Liver (tissue), 9 donors: ENCODE results near the gene CCDC106. TPM values are rescaled to one million over a fixed set of nuclear protein-coding genes. Genes with fewer than 3 reads are reported as not detected.

Source experiments
- DNase-seq: peaks from one replicate; pipeline ENCODE4 v3.0.0-alpha.2; 2017; ENCODE audit warnings: low spot score
- H3K27ac ChIP-seq, 2 donors: one replicate each; pipeline ENCODE4 v1.7.0; 2013; ENCODE audit warnings: inconsistent platforms in 2 of 2, low read length in 2 of 2, control low read depth in 1 of 2, low read depth in 1 of 2, mild to moderate bottlenecking in 1 of 2
- H3K27me3 ChIP-seq, 4 donors: one replicate each; pipeline versions ENCODE4 v1.6.1 to v1.7.0; 2013; ENCODE audit warnings: low read length in 3 of 4, inconsistent platforms in 1 of 4, mild to moderate bottlenecking in 1 of 4, moderate library complexity in 1 of 4; ENCODE audit not compliant: control insufficient read depth in 4 of 4, insufficient read depth in 4 of 4
- H3K36me3 ChIP-seq, 4 donors: one replicate each; pipeline versions ENCODE4 v1.6.1 to v1.7.0; 2013; ENCODE audit warnings: low read length in 3 of 4, mild to moderate bottlenecking in 3 of 4, low read depth in 1 of 4, moderate library complexity in 1 of 4; ENCODE audit not compliant: control insufficient read depth in 4 of 4, insufficient read depth in 3 of 4
- H3K4me1 ChIP-seq, 4 donors: one replicate each; pipeline versions ENCODE4 v1.6.1 to v1.7.0; 2013; ENCODE audit warnings: low read length in 3 of 4, mild to moderate bottlenecking in 3 of 4, moderate library complexity in 1 of 4; ENCODE audit not compliant: control insufficient read depth in 4 of 4, insufficient read depth in 4 of 4
- H3K4me3 ChIP-seq, 3 donors: one replicate each; pipeline versions ENCODE4 v1.6.1 to v1.7.0; 2013; ENCODE audit warnings: low read length in 3 of 3, control low read depth in 1 of 3, low read depth in 1 of 3, mild to moderate bottlenecking in 1 of 3
- H3K9ac ChIP-seq, 2 donors: one replicate each; pipeline ENCODE4 v1.7.0; 2013; ENCODE audit warnings: low read length in 2 of 2, mild to moderate bottlenecking in 2 of 2, moderate library complexity in 2 of 2, control low read depth in 1 of 2, low read depth in 1 of 2
- H3K9me3 ChIP-seq, 4 donors: one replicate each; pipeline versions ENCODE4 v1.6.1 to v1.7.0; 2013; ENCODE audit warnings: low read length in 3 of 4; ENCODE audit not compliant: control insufficient read depth in 4 of 4
- EGR1 ChIP-seq, 2 donors: IDR thresholded peaks; 2 replicates each; pipeline ENCODE4 v1.6.1; 2016 to 2018; ENCODE audit warnings: antibody characterized with exemption in 2 of 2, low read depth in 2 of 2
- FOXA1 ChIP-seq: IDR thresholded peaks from 2 replicates; pipeline ENCODE4 v1.6.1; 2016; ENCODE audit warnings: antibody characterized with exemption
- FOXA2 ChIP-seq: IDR thresholded peaks from 2 replicates; pipeline ENCODE4 v1.6.1; 2016; ENCODE audit warnings: antibody characterized with exemption
- HNF4A ChIP-seq, 2 donors: conservative IDR thresholded peaks; 2 replicates each; pipeline ENCODE4 v1.6.1; 2016; ENCODE audit warnings: antibody characterized with exemption in 2 of 2, mild to moderate bottlenecking in 2 of 2
- HNF4G ChIP-seq: IDR thresholded peaks from 2 replicates; pipeline ENCODE4 v1.6.1; 2016; ENCODE audit warnings: antibody characterized with exemption
- JUND ChIP-seq, 2 donors: IDR thresholded peaks; 2 replicates each; pipeline ENCODE4 v1.6.1; 2016; ENCODE audit warnings: antibody characterized with exemption in 2 of 2
- NR2F2 ChIP-seq: IDR thresholded peaks from 2 replicates; pipeline ENCODE4 v1.6.1; 2016; ENCODE audit warnings: antibody characterized with exemption
- RAD21 ChIP-seq, 2 donors: IDR thresholded peaks; 2 replicates each; pipeline ENCODE4 v1.6.1; 2016; ENCODE audit warnings: antibody characterized with exemption in 2 of 2, mild to moderate bottlenecking in 2 of 2
- SP1 ChIP-seq: IDR thresholded peaks from 2 replicates; pipeline ENCODE4 v1.6.1; 2018; ENCODE audit warnings: antibody characterized with exemption, mild to moderate bottlenecking
- TAF1 ChIP-seq: conservative IDR thresholded peaks from 2 replicates; pipeline ENCODE4 v1.6.1; 2016; ENCODE audit warnings: antibody characterized with exemption, mild to moderate bottlenecking
- YY1 ChIP-seq: IDR thresholded peaks from 2 replicates; pipeline ENCODE4 v1.6.1; 2016; ENCODE audit warnings: antibody characterized with exemption, mild to moderate bottlenecking
- WGBS: extraction: QIAGEN DNeasy Blood & Tissue Kit; methylation state at CpG from one replicate; pipeline ENCODE4 v1.1.7; 2013; 5-methylcytosine and 5-hydroxymethylcytosine counted together
- polyA plus RNA-seq, 2 donors: library from polyadenylated mRNA; stranded (reverse) in 1 of 2; unstranded in 1 of 2; fragments of 200-250 nt in 1 of 2; fragments of >200 nt in 1 of 2; fragmentation: Nextera tagmentation in 1 of 2; extraction: Ambion mirVana in 1 of 2; gene quantifications; one replicate each; pipeline versions ENCODE4 v1.2.1 to v1.2.3, GENCODE V29; 2013 to 2015
- total RNA-seq, 2 donors: library from RNA; depleted of rRNA; stranded (reverse); fragments of >200 nt; gene quantifications; one replicate each; pipeline ENCODE4 v1.2.3, GENCODE V29; 2014
- TF ChIP-seq, protein P1 (sequence below): IDR thresholded peaks from 2 replicates; pipeline ENCODE4 v1.6.1; 2016; ENCODE audit warnings: antibody characterized with exemption
- TF ChIP-seq, protein P2 (sequence below): fragments of 150-350 bp; IDR thresholded peaks from 2 replicates; pipeline ENCODE4 v1.5.1; 2017; ENCODE audit warnings: improper control_type of control experiment, low read depth, low read length; ENCODE audit not compliant: missing input control
- TF ChIP-seq, protein P3 (sequence below): IDR thresholded peaks from 2 replicates; pipeline ENCODE4 v1.6.1; 2016; ENCODE audit warnings: antibody characterized with exemption, mild to moderate bottlenecking
- TF ChIP-seq, protein P4 (sequence below): IDR thresholded peaks from 2 replicates; pipeline ENCODE4 v1.6.1; 2016; ENCODE audit warnings: antibody characterized with exemption
- TF ChIP-seq, protein P5 (sequence below): IDR thresholded peaks from 2 replicates; pipeline ENCODE4 v1.6.1; 2016; ENCODE audit warnings: antibody characterized with exemption
- donor health status: healthy.
- donor health status: healthy.
- donor health status: healthy.
- donor health status: healthy.
- donor health status: healthy.

The CCDC106 gene
- total and polyA plus RNA-seq, 4 donors, result 3.6 to 13.5 (median 5.9) TPM

DNA sequence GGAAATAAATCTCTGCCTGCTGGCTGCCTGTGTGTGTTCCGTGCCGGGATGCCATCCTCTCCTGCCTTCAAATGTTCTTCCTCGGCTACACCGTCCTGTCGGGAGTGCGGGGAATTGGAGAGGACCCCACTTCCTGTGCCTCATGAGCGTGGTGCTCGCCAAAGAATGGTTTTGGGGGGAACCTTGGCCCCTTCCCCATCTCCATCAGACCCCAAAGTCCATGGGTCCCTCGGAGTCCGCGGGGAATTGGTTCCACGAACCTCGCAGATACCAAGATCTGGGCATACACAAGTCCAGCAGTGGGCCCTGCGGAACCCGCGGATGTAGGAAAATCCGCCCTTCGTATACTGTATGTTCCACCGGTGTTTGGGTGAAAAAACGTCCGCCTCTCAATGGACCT lies 44.9 kb upstream of the CCDC106 start:
- H3K4me1 ChIP-seq, result peaks cover 1 to 30% (median 26%) of the 10 kb centered on the region in 4 donors

DNA sequence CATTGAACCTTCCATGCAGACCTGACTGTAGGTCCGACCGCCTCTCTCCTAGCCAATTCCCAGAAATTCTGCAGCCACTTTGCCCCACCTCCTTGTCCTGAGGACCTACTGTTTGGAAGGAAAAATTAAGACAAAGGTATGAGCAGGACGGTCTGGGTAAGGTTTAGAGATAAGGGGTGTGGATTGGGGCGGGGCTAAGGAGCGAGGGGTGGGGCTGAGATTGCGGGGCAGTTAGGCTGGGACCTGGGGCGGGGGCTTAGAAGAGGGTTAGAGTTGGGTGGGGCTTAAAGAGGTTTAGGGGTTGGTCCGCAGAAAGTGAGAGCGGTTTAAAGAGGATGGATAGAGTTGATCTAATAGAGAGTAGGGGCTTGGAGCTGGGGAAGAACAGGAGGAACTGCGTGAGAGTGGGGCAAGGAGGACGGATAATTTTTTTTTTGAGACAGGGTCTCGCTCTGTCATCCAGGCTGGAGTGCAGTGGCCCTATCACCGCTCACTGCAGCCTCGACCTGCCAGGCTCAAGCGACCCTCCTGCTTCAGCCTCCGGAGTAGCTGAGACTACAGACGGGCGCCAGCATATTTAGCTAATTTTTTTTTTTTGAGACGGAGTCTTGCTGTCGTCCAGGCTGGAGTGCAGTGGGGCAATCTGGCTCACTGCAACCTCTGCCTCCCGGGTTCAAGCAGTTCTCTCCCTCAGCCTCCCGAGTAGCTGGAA lies 44.3 kb upstream of the CCDC106 start:
- Histone ChIP-seq H3K27me3 (no peaks in the 10 kb centered on the region), H3K9me3 (no peaks in the 10 kb centered on the region), H3K27ac (no peak overlapping the region), H3K9ac (no peak overlapping the region), H3K4me1 (peaks cover 1 to 28% (median 25%) of the 10 kb centered on the region in 4 donors), H3K4me3 (no peak overlapping the region), H3K36me3 (no peaks in the 10 kb centered on the region)
- TF ChIP-seq, protein P1, sequence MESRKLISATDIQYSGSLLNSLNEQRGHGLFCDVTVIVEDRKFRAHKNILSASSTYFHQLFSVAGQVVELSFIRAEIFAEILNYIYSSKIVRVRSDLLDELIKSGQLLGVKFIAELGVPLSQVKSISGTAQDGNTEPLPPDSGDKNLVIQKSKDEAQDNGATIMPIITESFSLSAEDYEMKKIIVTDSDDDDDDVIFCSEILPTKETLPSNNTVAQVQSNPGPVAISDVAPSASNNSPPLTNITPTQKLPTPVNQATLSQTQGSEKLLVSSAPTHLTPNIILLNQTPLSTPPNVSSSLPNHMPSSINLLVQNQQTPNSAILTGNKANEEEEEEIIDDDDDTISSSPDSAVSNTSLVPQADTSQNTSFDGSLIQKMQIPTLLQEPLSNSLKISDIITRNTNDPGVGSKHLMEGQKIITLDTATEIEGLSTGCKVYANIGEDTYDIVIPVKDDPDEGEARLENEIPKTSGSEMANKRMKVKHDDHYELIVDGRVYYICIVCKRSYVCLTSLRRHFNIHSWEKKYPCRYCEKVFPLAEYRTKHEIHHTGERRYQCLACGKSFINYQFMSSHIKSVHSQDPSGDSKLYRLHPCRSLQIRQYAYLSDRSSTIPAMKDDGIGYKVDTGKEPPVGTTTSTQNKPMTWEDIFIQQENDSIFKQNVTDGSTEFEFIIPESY, result no peak
- TF ChIP-seq TAF1 (no peak), HNF4G (no peak), RAD21 (IDR thresholded peaks at IDR 0.05) (no peak), FOXA1 (no peak), EGR1 (IDR thresholded peaks at IDR 0.05; ENCODE audit: low read depth in 2 of 2) (no peak), FOXA2 (no peak), YY1 (no peak), SP1 (no peak)
- TF ChIP-seq, protein P2, sequence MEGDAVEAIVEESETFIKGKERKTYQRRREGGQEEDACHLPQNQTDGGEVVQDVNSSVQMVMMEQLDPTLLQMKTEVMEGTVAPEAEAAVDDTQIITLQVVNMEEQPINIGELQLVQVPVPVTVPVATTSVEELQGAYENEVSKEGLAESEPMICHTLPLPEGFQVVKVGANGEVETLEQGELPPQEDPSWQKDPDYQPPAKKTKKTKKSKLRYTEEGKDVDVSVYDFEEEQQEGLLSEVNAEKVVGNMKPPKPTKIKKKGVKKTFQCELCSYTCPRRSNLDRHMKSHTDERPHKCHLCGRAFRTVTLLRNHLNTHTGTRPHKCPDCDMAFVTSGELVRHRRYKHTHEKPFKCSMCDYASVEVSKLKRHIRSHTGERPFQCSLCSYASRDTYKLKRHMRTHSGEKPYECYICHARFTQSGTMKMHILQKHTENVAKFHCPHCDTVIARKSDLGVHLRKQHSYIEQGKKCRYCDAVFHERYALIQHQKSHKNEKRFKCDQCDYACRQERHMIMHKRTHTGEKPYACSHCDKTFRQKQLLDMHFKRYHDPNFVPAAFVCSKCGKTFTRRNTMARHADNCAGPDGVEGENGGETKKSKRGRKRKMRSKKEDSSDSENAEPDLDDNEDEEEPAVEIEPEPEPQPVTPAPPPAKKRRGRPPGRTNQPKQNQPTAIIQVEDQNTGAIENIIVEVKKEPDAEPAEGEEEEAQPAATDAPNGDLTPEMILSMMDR, result no peak
- no peak for DNase-seq
- WGBS, result 76% methylated on average over 22 of the region's 22 CpGs

More for the DNA sequence above, 44.9 kb upstream of the CCDC106 start:
- 90% methylated on average over 21 of the region's 21 CpGs for WGBS
- H3K27me3 ChIP-seq, result no peaks in the 10 kb centered on the region
- H3K27ac ChIP-seq, result no peak overlapping the region
- TF ChIP-seq, protein P3, sequence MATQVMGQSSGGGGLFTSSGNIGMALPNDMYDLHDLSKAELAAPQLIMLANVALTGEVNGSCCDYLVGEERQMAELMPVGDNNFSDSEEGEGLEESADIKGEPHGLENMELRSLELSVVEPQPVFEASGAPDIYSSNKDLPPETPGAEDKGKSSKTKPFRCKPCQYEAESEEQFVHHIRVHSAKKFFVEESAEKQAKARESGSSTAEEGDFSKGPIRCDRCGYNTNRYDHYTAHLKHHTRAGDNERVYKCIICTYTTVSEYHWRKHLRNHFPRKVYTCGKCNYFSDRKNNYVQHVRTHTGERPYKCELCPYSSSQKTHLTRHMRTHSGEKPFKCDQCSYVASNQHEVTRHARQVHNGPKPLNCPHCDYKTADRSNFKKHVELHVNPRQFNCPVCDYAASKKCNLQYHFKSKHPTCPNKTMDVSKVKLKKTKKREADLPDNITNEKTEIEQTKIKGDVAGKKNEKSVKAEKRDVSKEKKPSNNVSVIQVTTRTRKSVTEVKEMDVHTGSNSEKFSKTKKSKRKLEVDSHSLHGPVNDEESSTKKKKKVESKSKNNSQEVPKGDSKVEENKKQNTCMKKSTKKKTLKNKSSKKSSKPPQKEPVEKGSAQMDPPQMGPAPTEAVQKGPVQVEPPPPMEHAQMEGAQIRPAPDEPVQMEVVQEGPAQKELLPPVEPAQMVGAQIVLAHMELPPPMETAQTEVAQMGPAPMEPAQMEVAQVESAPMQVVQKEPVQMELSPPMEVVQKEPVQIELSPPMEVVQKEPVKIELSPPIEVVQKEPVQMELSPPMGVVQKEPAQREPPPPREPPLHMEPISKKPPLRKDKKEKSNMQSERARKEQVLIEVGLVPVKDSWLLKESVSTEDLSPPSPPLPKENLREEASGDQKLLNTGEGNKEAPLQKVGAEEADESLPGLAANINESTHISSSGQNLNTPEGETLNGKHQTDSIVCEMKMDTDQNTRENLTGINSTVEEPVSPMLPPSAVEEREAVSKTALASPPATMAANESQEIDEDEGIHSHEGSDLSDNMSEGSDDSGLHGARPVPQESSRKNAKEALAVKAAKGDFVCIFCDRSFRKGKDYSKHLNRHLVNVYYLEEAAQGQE, result no peak
- TF ChIP-seq JUND (IDR thresholded peaks at IDR 0.05) (no peak), YY1 (no peak), NR2F2 (no peak), FOXA2 (no peak), RAD21 (IDR thresholded peaks at IDR 0.05) (no peak), HNF4A (conservative IDR thresholded peaks at IDR 0.05) (no peak), SP1 (no peak)
- TF ChIP-seq, protein P1, result no peak
- TF ChIP-seq, protein P4, sequence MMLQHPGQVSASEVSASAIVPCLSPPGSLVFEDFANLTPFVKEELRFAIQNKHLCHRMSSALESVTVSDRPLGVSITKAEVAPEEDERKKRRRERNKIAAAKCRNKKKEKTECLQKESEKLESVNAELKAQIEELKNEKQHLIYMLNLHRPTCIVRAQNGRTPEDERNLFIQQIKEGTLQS, result no peak
- TF ChIP-seq, protein P5, sequence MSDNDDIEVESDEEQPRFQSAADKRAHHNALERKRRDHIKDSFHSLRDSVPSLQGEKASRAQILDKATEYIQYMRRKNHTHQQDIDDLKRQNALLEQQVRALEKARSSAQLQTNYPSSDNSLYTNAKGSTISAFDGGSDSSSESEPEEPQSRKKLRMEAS, result no peak
- H3K4me3 ChIP-seq, result no peak overlapping the region
- H3K9me3 ChIP-seq, result no peaks in the 10 kb centered on the region
- no peak for DNase-seq
- no peaks in the 10 kb centered on the region for H3K36me3 ChIP-seq
- no peak overlapping the region for H3K9ac ChIP-seq
